Testis (tissue), 2 donors: Measurements from ENCODE around the gene TMEM40.

Experiments used
- CTCF ChIP-seq, 3 experiments: fragments of 450-650 bp in 2 of 3; fragments of 200-600 bp in 1 of 3; sonication (generic) in 1 of 3; IDR thresholded peaks; one replicate each; pipeline ENCODE4 v1.5.1; 2016 to 2019; ENCODE audit warnings: antibody characterized with exemption in 3 of 3, mild to moderate bottlenecking in 2 of 3, moderate library complexity in 1 of 3
- POLR2A ChIP-seq: fragments of 450-650 bp; IDR thresholded peaks from one replicate; pipeline ENCODE4 v1.6.1; 2017; ENCODE audit warnings: antibody characterized with exemption, mild to moderate bottlenecking, moderate library complexity

GRCh38 chr3:12785096-12785495 is 26.0 kb upstream of the TMEM40 start:
- TF ChIP-seq CTCF (IDR thresholded peaks at IDR 0.05) (no peak), POLR2A (no peak)
